Muscle of arm (tissue), 12 donors: ENCODE measurements around the gene IRS2. TPM values are rescaled to one million over a fixed set of nuclear protein-coding genes. Genes with fewer than 3 reads are reported as not detected.

Experiments used
- DNase-seq: peaks from one replicate; pipeline ENCODE4 v3.0.0-alpha.2; 2013
- polyA plus RNA-seq, 12 donors: library from polyadenylated mRNA; unstranded; fragments of 120-200 nt; gene quantifications; one replicate each; pipeline ENCODE4 v1.2.1, GENCODE V29; 2013; ENCODE audit not compliant: insufficient read length in 12 of 12

IRS2 gene
- polyA plus RNA-seq, 12 donors, result 1.8 to 50.7 (median 3.0) TPM

DNA sequence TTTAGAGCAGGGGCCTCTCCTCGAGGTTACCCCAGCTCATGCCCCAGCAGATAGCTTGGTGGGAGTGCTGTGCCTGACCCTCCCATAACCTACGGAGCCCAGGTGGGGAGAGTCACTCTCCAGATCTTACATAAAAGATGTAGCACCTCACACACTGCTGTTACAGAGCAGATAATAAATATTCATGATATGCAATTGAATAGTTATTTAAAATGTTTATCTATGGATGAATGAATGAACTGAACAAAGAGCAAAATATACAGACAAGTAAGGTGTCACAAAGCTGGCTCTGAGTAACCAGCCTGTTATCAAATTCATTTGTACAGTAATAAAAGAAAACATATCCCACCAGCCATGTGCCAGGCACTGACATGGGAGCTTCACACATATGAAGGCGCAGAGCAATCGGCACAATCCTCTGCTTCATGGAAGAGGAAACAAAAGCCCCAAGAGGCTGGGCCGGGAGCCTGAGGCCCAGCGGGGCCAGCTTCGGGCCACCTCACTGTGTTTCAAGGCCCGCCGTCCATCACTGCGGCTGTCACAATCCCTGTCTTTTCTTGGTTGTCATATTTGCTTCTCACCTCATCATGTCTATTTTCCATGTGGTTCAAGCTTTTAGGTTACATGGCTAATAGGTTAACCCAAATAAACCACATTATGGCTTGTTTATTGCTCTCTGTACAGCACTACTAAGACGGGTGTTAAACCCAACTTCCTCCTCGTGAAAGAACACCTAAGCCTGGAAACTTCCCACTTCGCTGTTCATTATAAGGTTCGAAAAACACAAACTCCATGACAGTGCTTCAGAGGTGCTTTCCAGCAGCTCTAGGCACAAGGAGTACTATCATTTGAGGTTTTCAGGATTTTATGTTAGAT, 78.4 kb downstream of the IRS2 start:
- DNase-seq, result no peak

DNA sequence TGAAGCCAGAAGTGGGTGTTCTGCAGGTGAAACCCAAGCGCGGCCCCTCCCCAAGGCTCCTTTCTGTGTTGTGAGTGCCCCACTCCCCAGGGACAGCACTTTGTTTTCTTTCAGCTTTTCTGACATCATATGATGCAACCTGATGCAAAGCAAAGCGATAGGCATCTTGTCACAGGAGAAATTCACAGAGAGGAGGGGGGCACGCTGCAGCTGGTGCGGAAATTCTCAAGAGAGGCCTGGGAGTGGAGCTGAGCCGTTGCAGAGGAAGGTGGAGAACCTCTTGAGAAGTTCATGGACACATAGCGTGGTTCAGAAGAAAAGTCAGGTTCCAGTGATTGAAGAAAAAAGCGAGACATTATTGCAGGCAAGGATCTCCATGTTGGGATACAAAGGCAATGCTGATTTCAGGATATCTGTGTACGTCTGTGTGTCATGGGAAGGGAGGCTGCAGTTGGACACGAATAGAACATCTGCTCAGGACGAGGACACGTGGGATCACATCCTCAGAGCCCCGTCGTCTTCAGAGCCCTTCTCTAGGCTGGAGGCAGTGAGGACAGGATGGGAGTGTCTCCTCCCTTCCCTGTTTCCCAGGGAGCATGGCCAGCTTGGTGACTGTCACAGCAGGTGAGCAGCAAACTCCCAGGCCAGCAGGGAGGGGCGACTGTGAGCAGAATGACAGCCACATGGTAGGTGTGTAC, 79.2 kb downstream of the IRS2 start:
- DNase-seq, result no peak

DNA sequence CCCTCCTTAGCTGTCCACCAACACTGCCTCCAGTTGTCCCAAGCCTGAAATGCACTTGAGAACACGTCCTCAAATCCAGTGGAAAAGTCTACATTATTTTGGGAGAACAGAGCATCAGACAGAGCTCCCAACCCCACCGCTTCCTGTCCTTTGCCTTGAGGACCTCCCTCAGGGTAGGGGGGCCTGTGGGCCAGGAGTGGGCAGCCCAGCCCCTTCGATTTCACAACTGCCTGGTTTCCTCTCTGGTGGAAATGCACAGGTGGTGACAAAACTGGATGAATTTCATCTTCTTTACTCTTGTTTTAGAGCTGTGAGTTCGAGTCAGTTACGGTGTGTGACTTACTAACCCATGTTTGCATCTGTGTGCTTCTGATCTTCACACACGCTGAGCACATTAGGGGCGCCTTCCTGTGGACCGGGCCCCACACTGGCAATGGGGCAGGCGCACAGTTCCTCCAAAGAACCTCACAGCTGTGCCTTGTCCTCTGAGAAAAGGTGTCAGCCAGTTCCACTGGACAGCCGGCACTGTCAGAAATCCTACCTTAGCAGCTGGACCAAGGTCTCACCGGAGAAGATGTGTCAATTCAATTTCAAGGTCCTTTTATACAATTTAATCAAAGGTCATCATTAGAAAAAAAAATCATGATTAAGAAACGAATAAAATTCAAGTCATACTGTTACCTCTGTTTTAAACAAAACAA, 80.2 kb downstream of the IRS2 start:
- DNase-seq, result no peak

DNA sequence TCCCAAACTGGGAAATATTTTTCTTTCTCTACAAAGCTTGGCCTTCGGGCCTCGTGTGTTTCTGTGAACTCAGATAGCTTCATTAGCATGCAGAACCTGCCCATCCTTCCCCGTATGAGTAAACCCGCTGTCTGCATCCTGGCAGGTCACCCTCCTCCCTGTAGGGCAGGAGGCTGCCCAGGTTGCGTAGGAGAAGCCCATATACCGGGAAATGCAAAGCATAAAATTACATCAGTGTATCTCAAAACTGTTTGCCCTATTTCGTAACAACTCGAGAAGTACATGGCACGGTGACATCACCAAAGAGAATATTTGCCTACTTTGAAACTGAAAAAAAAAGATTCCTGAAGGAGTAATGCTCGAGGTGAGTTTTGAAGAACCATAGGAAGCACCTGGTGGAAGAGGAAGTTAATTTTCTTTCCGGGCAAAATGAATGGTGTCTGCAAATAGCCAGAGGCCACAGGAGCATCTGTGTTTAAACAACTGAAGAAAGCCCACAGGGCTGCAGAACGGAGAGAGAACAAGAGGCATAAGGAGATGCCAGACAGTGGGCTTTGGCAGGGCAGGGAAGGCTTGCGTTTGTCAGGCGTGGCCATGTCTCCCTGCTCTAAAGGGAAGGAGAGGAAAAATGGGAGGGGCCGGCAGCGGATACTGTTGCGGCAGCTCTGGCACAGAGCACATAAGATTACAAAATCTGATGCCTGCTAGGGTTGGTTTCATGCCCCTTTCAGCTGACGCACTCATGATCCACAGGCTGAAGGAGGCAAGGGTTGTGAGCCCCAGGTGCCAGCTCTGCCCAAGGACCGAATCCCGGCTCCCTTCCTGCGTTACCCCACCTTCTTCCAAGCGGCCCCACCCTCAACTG, 81.4 kb downstream of the IRS2 start:
- no peak for DNase-seq

DNA sequence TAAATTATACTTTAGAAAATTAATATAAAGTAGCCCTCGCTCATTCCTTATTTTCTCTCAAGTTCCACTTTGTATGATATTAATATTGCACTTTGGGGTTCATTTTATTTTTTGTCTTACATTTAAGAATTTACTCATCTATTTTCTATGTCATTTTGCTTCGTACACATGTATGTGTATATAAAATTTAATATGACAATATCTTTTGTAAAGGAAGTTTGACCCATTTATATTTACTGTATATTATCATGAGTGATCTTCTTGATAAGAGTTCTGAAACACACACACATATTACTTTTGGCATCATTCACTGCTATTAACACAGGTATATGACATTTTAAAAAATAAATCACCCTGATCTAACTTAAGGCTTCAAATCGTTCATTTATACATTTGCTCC, 83.1 kb downstream of the IRS2 start:
- DNase-seq, result no peak
